ENCODE results near the gene MAGI1.

Gene MAGI1

DNA sequence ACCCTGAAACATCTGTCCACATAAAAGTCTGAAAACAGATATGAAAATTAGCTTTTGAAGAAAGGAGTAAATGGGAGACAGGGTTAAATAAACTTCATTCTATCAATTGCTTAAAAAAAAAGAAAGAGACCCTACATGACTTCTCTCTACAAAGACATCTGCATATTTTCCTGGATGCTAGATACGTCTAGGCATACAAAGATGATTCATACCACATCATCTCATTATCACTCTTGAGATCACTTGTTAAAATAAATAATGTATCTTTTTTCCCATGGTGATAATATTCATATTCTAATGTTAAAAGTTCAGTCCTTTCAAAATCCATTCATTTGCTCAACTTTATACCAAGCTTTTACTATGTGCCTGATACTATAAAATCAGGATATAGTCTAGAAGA, 295.8 kb downstream of the MAGI1 start:
- Histone ChIP-seq H2AFZ (ENCODE audit: low read depth, low read length) (no peak overlapping the region), H3K79me1 (replicated peaks; ENCODE audit: low read length, poor library complexity, severe bottlenecking) (peaks cover 2% of the 10 kb centered on the region), H3K4me2 (ENCODE audit: low read length, poor library complexity, severe bottlenecking) (no peak overlapping the region), H3K27me3 (ENCODE audit: control insufficient read depth in 1 of 2, insufficient read depth in 1 of 2, low read length in 2 of 2) (no peaks in the 10 kb centered on the region), H3K4ac (ENCODE audit: low read depth in 1 of 2, low read length in 2 of 2) (no peak overlapping the region), H3K27ac (ENCODE audit: low read length, poor library complexity, severe bottlenecking) (no peak overlapping the region), H2BK120ac (ENCODE audit: low read depth, low read length) (no peak overlapping the region), H2BK5ac (ENCODE audit: low read depth, low read length, poor library complexity, severe bottlenecking) (no peak overlapping the region), H4K91ac (ENCODE audit: low read length) (no peak overlapping the region), H3K9ac (ENCODE audit: low read length) (no peak overlapping the region), H3K4me1 (ENCODE audit: control insufficient read depth, insufficient read depth, low read depth, low read length) (no peaks in the 10 kb centered on the region), H3K36me3 (ENCODE audit: control insufficient read depth in 1 of 2, insufficient read depth in 2 of 2, low read depth in 1 of 2, low read length in 2 of 2) (no peaks in the 10 kb centered on the region), H3K14ac (ENCODE audit: low read length in 2 of 2) (no peak overlapping the region), H3K4me3 (ENCODE audit: insufficient read depth in 1 of 2, low read depth in 1 of 2, low read length in 2 of 2) (no peak overlapping the region), H4K8ac (ENCODE audit: low read length) (no peak overlapping the region), H2AK5ac (ENCODE audit: low read length, severe bottlenecking) (no peak overlapping the region), H2BK12ac (ENCODE audit: low read length in 2 of 2) (no peak overlapping the region), H2BK15ac (ENCODE audit: low read depth, poor library complexity, severe bottlenecking) (no peak overlapping the region), H3K23ac (ENCODE audit: low read length in 2 of 2) (no peak overlapping the region), H3K9me3 (ENCODE audit: control insufficient read depth, low read length) (no peaks in the 10 kb centered on the region), H3K18ac (ENCODE audit: low read depth in 1 of 2, low read length in 2 of 2) (no peak overlapping the region)
- no peak for DNase-seq
- no CpG with 5 or more reads among the region's 1 CpG for WGBS

DNA sequence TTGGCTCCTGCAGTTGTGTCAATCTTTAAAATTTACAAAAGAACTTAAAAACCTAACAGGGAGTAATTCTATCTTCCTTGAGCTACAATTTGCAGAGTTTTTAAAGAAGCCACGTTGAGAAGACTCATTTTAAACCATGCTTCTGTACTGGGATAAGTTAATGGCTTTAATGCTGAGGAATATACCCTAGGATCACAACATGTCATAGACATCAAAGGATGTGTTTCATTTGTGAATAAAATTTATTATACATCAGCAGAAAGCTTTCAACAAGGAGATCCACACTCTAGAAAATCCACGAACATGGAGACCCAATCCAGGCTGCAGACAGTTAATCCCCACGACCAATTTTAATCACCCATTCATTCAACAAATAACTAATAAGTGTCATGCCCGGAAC, 297.2 kb downstream of the MAGI1 start:
- no peak overlapping the region for H3K4me3 ChIP-seq (ENCODE audit: insufficient read depth in 1 of 2, low read depth in 1 of 2, low read length in 2 of 2)
- no peaks in the 10 kb centered on the region for H3K4me1 ChIP-seq (ENCODE audit: control insufficient read depth, insufficient read depth, low read depth, low read length)
- H3K4me2 ChIP-seq (ENCODE audit: low read length, poor library complexity, severe bottlenecking), result no peak overlapping the region
- H3K27me3 ChIP-seq (ENCODE audit: control insufficient read depth in 1 of 2, insufficient read depth in 1 of 2, low read length in 2 of 2), result no peaks in the 10 kb centered on the region
- no peaks in the 10 kb centered on the region for H3K36me3 ChIP-seq (ENCODE audit: control insufficient read depth in 1 of 2, insufficient read depth in 2 of 2, low read depth in 1 of 2, low read length in 2 of 2)
- no peak overlapping the region for H2AK5ac ChIP-seq (ENCODE audit: low read length, severe bottlenecking)
- no peak overlapping the region for H2BK12ac ChIP-seq (ENCODE audit: low read length in 2 of 2)
- H3K23ac ChIP-seq (ENCODE audit: low read length in 2 of 2), result no peak overlapping the region
- H2BK15ac ChIP-seq (ENCODE audit: low read depth, poor library complexity, severe bottlenecking), result no peak overlapping the region
- H4K8ac ChIP-seq (ENCODE audit: low read length), result no peak overlapping the region
- no peak overlapping the region for H2BK5ac ChIP-seq (ENCODE audit: low read depth, low read length, poor library complexity, severe bottlenecking)
- H4K91ac ChIP-seq (ENCODE audit: low read length), result no peak overlapping the region
- no peak overlapping the region for H3K4ac ChIP-seq (ENCODE audit: low read depth in 1 of 2, low read length in 2 of 2)
- no peak overlapping the region for H3K18ac ChIP-seq (ENCODE audit: low read depth in 1 of 2, low read length in 2 of 2)
- H3K9me3 ChIP-seq (ENCODE audit: control insufficient read depth, low read length), result no peaks in the 10 kb centered on the region
- H3K27ac ChIP-seq (ENCODE audit: low read length, poor library complexity, severe bottlenecking), result no peak overlapping the region
- no peak for DNase-seq
- H3K79me1 ChIP-seq (replicated peaks; ENCODE audit: low read length, poor library complexity, severe bottlenecking), result peaks cover 6% of the 10 kb centered on the region
- no peak overlapping the region for H2AFZ ChIP-seq (ENCODE audit: low read depth, low read length)
- H2BK120ac ChIP-seq (ENCODE audit: low read depth, low read length), result no peak overlapping the region
- 92% methylated on average over 3 of the region's 4 CpGs for WGBS
- H3K9ac ChIP-seq (ENCODE audit: low read length), result no peak overlapping the region
- no peak overlapping the region for H3K14ac ChIP-seq (ENCODE audit: low read length in 2 of 2)

DNA sequence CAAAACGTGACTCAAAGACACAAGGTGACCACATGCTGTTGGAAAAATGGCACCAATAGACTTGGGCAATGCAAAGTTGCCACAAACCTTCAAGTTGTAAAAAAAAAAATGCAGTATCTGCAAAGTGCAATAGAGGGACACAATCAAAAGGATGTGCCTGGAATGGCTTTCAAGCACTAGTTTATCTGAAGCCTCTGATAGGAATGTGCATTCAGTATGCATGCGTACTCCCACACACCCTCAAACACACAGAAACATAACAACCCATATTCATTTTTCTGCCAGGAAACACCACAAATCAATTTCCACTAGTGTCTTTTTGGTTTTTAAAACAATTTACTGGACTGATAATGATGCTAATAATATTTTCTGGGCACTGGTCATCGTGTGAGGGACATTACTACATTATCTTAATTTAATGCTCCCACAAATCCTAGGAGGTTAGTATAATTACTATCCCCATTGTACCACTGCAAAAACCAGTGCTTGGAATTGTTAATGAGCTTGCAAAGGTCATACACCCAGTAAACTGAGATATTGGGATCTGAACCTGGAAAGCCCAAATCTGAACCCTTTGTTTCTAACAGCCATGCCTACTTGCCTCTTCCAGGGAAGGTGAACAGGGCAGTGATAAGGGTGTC, 298.7 kb downstream of the MAGI1 start:
- Histone ChIP-seq H2BK120ac (ENCODE audit: low read depth, low read length) (no peak overlapping the region), H3K27ac (ENCODE audit: low read length, poor library complexity, severe bottlenecking) (no peak overlapping the region), H2BK15ac (ENCODE audit: low read depth, poor library complexity, severe bottlenecking) (no peak overlapping the region), H2BK12ac (ENCODE audit: low read length in 2 of 2) (no peak overlapping the region), H3K36me3 (ENCODE audit: control insufficient read depth in 1 of 2, insufficient read depth in 2 of 2, low read depth in 1 of 2, low read length in 2 of 2) (no peaks in the 10 kb centered on the region), H2AFZ (ENCODE audit: low read depth, low read length) (no peak overlapping the region), H3K23ac (ENCODE audit: low read length in 2 of 2) (no peak overlapping the region), H3K4me1 (ENCODE audit: control insufficient read depth, insufficient read depth, low read depth, low read length) (no peaks in the 10 kb centered on the region), H3K4me3 (ENCODE audit: insufficient read depth in 1 of 2, low read depth in 1 of 2, low read length in 2 of 2) (no peak overlapping the region), H2BK5ac (ENCODE audit: low read depth, low read length, poor library complexity, severe bottlenecking) (no peak overlapping the region), H3K4ac (ENCODE audit: low read depth in 1 of 2, low read length in 2 of 2) (no peak overlapping the region), H3K9ac (ENCODE audit: low read length) (no peak overlapping the region), H4K8ac (ENCODE audit: low read length) (no peak overlapping the region), H3K4me2 (ENCODE audit: low read length, poor library complexity, severe bottlenecking) (no peak overlapping the region), H3K9me3 (ENCODE audit: control insufficient read depth, low read length) (no peaks in the 10 kb centered on the region), H3K27me3 (ENCODE audit: control insufficient read depth in 1 of 2, insufficient read depth in 1 of 2, low read length in 2 of 2) (no peaks in the 10 kb centered on the region), H3K79me1 (replicated peaks; ENCODE audit: low read length, poor library complexity, severe bottlenecking) (peaks cover 13% of the 10 kb centered on the region), H4K91ac (ENCODE audit: low read length) (no peak overlapping the region), H3K18ac (ENCODE audit: low read depth in 1 of 2, low read length in 2 of 2) (no peak overlapping the region), H3K14ac (ENCODE audit: low read length in 2 of 2) (no peak overlapping the region), H2AK5ac (ENCODE audit: low read length, severe bottlenecking) (no peak overlapping the region)
- 96% methylated on average over 2 of the region's 3 CpGs for WGBS
- DNase-seq, result no peak

DNA sequence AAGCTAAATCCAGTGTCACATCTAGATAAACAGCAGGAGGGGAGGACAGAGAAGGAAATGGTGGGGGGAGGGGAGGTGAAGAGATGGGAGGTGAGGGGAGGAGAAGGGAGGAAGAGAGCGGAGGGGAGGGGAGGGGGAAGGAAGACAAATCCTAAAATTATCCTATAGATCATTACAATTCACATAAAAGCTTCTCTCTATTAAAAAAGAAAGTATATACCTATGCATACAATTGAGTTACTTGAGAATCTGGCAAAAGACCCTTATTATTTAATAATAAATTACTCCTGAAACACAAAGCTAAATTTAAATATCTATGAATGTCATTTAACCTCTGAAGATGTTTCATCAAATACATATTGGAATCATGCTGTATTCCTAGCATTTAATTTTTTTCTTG, 303.9 kb downstream of the MAGI1 start:
- H3K14ac ChIP-seq (ENCODE audit: low read length in 2 of 2), result no peak overlapping the region
- no peak overlapping the region for H2BK5ac ChIP-seq (ENCODE audit: low read depth, low read length, poor library complexity, severe bottlenecking)
- peaks cover 15% of the 10 kb centered on the region for H3K79me1 ChIP-seq (replicated peaks; ENCODE audit: low read length, poor library complexity, severe bottlenecking)
- no peak overlapping the region for H2AFZ ChIP-seq (ENCODE audit: low read depth, low read length)
- no peak overlapping the region for H3K9ac ChIP-seq (ENCODE audit: low read length)
- no peaks in the 10 kb centered on the region for H3K36me3 ChIP-seq (ENCODE audit: control insufficient read depth in 1 of 2, insufficient read depth in 2 of 2, low read depth in 1 of 2, low read length in 2 of 2)
- H3K23ac ChIP-seq (ENCODE audit: low read length in 2 of 2), result no peak overlapping the region
- H2BK15ac ChIP-seq (ENCODE audit: low read depth, poor library complexity, severe bottlenecking), result no peak overlapping the region
- no peak overlapping the region for H4K8ac ChIP-seq (ENCODE audit: low read length)
- no peaks in the 10 kb centered on the region for H3K4me1 ChIP-seq (ENCODE audit: control insufficient read depth, insufficient read depth, low read depth, low read length)
- H3K4me3 ChIP-seq (ENCODE audit: insufficient read depth in 1 of 2, low read depth in 1 of 2, low read length in 2 of 2), result no peak overlapping the region
- H3K9me3 ChIP-seq (ENCODE audit: control insufficient read depth, low read length), result no peaks in the 10 kb centered on the region
- no peak overlapping the region for H4K91ac ChIP-seq (ENCODE audit: low read length)
- H2AK5ac ChIP-seq (ENCODE audit: low read length, severe bottlenecking), result no peak overlapping the region
- DNase-seq, result no peak
- H3K18ac ChIP-seq (ENCODE audit: low read depth in 1 of 2, low read length in 2 of 2), result no peak overlapping the region
- no peak overlapping the region for H2BK12ac ChIP-seq (ENCODE audit: low read length in 2 of 2)
- no peak overlapping the region for H3K27ac ChIP-seq (ENCODE audit: low read length, poor library complexity, severe bottlenecking)
- no peak overlapping the region for H2BK120ac ChIP-seq (ENCODE audit: low read depth, low read length)
- H3K27me3 ChIP-seq (ENCODE audit: control insufficient read depth in 1 of 2, insufficient read depth in 1 of 2, low read length in 2 of 2), result no peaks in the 10 kb centered on the region
- H3K4me2 ChIP-seq (ENCODE audit: low read length, poor library complexity, severe bottlenecking), result no peak overlapping the region
- WGBS, result no CpG with 5 or more reads among the region's 1 CpG
- H3K4ac ChIP-seq (ENCODE audit: low read depth in 1 of 2, low read length in 2 of 2), result no peak overlapping the region
